HepG2 (cell line): ENCODE data around the gene PXK. TPM values are rescaled to one million over a fixed set of nuclear protein-coding genes. Genes with fewer than 3 reads are reported as not detected.

Experiments used
- CREB1 ChIP-seq, 2 experiments: fragments of 450-650 bp in 1 of 2; IDR thresholded peaks; 2 replicates each; pipeline ENCODE4 v1.6.1; 2016 to 2017; ENCODE audit warnings: control low read depth in 1 of 2, mild to moderate bottlenecking in 1 of 2, missing compliant biosample characterization in 1 of 2, missing genetic modification characterization in 1 of 2
- EED ChIP-seq: sonication (generic); formaldehyde crosslinking; IDR thresholded peaks from 2 replicates; pipeline ENCODE4 v1.5.0; 2020; ENCODE audit warnings: mild to moderate bottlenecking, missing genetic modification reagents
- GABPA ChIP-seq, 2 experiments: IDR thresholded peaks; 2 replicates each; pipeline ENCODE4 v1.6.1; 2011 to 2016; ENCODE audit warnings: low read depth in 2 of 2, low read length in 1 of 2, missing biosample characterization in 1 of 2, missing genetic modification characterization in 1 of 2
- LCORL ChIP-seq, 2 experiments: fragments of 450-650 bp in 1 of 2; sonication (generic) in 1 of 2; formaldehyde crosslinking in 1 of 2; IDR thresholded peaks; 2 replicates each; pipeline versions ENCODE4 v1.5.0 to v1.6.1; 2017 to 2020; ENCODE audit warnings: antibody characterized with exemption in 1 of 2, missing genetic modification reagents in 1 of 2
- POGZ ChIP-seq: sonication (generic); formaldehyde crosslinking; IDR thresholded peaks from 2 replicates; pipeline ENCODE4 v1.4.0; 2020; ENCODE audit warnings: mild to moderate bottlenecking, missing genetic modification reagents
- POLR2AphosphoS5 ChIP-seq: IDR thresholded peaks from 2 replicates; pipeline ENCODE4 v1.6.1; 2012; ENCODE audit warnings: low read depth, low read length
- SRSF4 ChIP-seq: fragments of 200-400 bp; formaldehyde crosslinking; IDR thresholded peaks from one replicate; pipeline ENCODE4 v1.6.1; 2018; ENCODE audit warnings: mild to moderate bottlenecking, low read depth, low read length, moderate library complexity; ENCODE audit not compliant: poor library complexity, severe bottlenecking
- ZBTB7A ChIP-seq: sonication (generic); formaldehyde crosslinking; IDR thresholded peaks from 2 replicates; pipeline ENCODE4 v1.8.0; 2022; ENCODE audit warnings: mild to moderate bottlenecking, missing genetic modification reagents
- polyA plus RNA-seq, 8 experiments: library from polyadenylated mRNA; depleted of rRNA in 3 of 8; stranded (reverse) in 7 of 8; unstranded in 1 of 8; fragments of >200 nt; fragmentation: Illumina TruSeq in 4 of 8; extraction: Trizol in 4 of 8; gene quantifications; 2 replicates each; pipeline versions ENCODE4 v1.2.1 to v1.2.3, GENCODE V29; 2011 to 2016; ENCODE audit warnings: low read depth in 4 of 8, missing spikeins in 1 of 8, mixed read lengths in 1 of 8; ENCODE audit not compliant: insufficient read depth in 1 of 8
- total RNA-seq, 5 experiments: library from RNA; depleted of rRNA; stranded (reverse); fragments of >200 nt; fragmentation: Illumina TruSeq; extraction: Trizol; gene quantifications; 2 replicates each; pipeline ENCODE4 v1.2.3, GENCODE V29; 2016; ENCODE audit warnings: low read depth in 1 of 5
- TF ChIP-seq, protein P1 (sequence below): sonication (generic); formaldehyde crosslinking; IDR thresholded peaks from 2 replicates; pipeline ENCODE4 v1.4.0; 2020; ENCODE audit warnings: mild to moderate bottlenecking, missing genetic modification reagents, borderline replicate concordance
- TF ChIP-seq, protein P2 (sequence below): sonication (generic); formaldehyde crosslinking; IDR thresholded peaks from 2 replicates; pipeline ENCODE4 v1.8.1; 2023; ENCODE audit warnings: mild to moderate bottlenecking, missing genetic modification reagents
- TF ChIP-seq, protein P3 (sequence below): sonication (generic); formaldehyde crosslinking; IDR thresholded peaks from 2 replicates; pipeline ENCODE4 v1.5.0; 2020; ENCODE audit warnings: mild to moderate bottlenecking, missing genetic modification reagents, moderate library complexity

The PXK gene
- total and polyA plus RNA-seq, 2 of the 13 experiments (the other 11 are each of a cell fraction or from before 2014, with no cell fraction given) = 6.4 to 18.6 TPM

DNA sequence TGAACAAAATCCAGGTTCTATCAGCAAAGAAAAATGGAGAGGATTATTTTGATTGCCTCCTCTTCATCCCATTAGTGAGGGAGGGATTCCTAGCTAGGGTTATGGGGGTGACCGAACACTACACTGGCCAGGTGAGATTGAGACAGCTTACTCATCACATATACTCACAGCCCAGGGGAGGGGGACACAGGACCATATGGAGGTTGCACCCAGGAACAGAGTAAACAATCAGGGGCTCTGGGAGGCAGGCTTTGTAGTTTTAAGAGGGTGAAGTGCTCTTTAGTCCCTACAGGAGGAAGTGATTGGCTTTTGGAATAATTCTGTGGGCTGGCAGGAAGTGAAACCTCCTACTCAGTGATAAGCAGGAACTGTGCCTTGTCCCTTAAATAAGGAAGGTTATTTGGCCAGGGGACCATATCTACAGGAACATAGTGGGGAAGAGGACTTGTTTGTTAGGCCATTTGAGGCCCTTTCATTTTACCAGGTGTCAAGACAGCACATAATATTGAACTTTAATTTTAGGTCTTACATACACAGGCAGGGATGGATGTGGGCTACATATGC lies 141.7 kb downstream of the PXK start (continued):
- TF ChIP-seq, protein P1, sequence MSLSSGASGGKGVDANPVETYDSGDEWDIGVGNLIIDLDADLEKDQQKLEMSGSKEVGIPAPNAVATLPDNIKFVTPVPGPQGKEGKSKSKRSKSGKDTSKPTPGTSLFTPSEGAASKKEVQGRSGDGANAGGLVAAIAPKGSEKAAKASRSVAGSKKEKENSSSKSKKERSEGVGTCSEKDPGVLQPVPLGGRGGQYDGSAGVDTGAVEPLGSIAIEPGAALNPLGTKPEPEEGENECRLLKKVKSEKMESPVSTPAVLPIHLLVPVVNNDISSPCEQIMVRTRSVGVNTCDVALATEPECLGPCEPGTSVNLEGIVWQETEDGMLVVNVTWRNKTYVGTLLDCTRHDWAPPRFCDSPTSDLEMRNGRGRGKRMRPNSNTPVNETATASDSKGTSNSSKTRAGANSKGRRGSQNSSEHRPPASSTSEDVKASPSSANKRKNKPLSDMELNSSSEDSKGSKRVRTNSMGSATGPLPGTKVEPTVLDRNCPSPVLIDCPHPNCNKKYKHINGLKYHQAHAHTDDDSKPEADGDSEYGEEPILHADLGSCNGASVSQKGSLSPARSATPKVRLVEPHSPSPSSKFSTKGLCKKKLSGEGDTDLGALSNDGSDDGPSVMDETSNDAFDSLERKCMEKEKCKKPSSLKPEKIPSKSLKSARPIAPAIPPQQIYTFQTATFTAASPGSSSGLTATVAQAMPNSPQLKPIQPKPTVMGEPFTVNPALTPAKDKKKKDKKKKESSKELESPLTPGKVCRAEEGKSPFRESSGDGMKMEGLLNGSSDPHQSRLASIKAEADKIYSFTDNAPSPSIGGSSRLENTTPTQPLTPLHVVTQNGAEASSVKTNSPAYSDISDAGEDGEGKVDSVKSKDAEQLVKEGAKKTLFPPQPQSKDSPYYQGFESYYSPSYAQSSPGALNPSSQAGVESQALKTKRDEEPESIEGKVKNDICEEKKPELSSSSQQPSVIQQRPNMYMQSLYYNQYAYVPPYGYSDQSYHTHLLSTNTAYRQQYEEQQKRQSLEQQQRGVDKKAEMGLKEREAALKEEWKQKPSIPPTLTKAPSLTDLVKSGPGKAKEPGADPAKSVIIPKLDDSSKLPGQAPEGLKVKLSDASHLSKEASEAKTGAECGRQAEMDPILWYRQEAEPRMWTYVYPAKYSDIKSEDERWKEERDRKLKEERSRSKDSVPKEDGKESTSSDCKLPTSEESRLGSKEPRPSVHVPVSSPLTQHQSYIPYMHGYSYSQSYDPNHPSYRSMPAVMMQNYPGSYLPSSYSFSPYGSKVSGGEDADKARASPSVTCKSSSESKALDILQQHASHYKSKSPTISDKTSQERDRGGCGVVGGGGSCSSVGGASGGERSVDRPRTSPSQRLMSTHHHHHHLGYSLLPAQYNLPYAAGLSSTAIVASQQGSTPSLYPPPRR (CRISPR knock-in tag) = peak; percentile 46; the same call in 1 of the 2 replicates
- TF ChIP-seq LCORL (IDR thresholded peaks at IDR 0.05) = no peak
- 0 out of 2 replicates have a peak, but pooled peaks have one; percentile 10 for TF ChIP-seq LCORL (CRISPR knock-in tag; IDR thresholded peaks at IDR 0.05)
- no peak for TF ChIP-seq POLR2AphosphoS5
- TF ChIP-seq, protein P2, sequence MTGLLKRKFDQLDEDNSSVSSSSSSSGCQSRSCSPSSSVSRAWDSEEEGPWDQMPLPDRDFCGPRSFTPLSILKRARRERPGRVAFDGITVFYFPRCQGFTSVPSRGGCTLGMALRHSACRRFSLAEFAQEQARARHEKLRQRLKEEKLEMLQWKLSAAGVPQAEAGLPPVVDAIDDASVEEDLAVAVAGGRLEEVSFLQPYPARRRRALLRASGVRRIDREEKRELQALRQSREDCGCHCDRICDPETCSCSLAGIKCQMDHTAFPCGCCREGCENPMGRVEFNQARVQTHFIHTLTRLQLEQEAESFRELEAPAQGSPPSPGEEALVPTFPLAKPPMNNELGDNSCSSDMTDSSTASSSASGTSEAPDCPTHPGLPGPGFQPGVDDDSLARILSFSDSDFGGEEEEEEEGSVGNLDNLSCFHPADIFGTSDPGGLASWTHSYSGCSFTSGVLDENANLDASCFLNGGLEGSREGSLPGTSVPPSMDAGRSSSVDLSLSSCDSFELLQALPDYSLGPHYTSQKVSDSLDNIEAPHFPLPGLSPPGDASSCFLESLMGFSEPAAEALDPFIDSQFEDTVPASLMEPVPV (CRISPR knock-in tag) = no peak
- TF ChIP-seq SRSF4 = no peak
- no peak for TF ChIP-seq EED
- 0 out of 2 replicates have a peak, but pooled peaks have one; percentile 3 for TF ChIP-seq POGZ (CRISPR knock-in tag)
- TF ChIP-seq CREB1 (IDR thresholded peaks at IDR 0.05) = no peak
- TF ChIP-seq CREB1 (CRISPR knock-in tag; IDR thresholded peaks at IDR 0.05) = 0 out of 2 replicates have a peak, but pooled peaks have one; percentile 44
- TF ChIP-seq, protein P3, sequence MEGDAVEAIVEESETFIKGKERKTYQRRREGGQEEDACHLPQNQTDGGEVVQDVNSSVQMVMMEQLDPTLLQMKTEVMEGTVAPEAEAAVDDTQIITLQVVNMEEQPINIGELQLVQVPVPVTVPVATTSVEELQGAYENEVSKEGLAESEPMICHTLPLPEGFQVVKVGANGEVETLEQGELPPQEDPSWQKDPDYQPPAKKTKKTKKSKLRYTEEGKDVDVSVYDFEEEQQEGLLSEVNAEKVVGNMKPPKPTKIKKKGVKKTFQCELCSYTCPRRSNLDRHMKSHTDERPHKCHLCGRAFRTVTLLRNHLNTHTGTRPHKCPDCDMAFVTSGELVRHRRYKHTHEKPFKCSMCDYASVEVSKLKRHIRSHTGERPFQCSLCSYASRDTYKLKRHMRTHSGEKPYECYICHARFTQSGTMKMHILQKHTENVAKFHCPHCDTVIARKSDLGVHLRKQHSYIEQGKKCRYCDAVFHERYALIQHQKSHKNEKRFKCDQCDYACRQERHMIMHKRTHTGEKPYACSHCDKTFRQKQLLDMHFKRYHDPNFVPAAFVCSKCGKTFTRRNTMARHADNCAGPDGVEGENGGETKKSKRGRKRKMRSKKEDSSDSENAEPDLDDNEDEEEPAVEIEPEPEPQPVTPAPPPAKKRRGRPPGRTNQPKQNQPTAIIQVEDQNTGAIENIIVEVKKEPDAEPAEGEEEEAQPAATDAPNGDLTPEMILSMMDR (CRISPR knock-in tag) = 0 out of 2 replicates have a peak, but pooled peaks have one; percentile 15
- TF ChIP-seq ZBTB7A = 0 out of 2 replicates have a peak, but pooled peaks have one; percentile 2
- TF ChIP-seq GABPA (IDR thresholded peaks at IDR 0.05; ENCODE audit: low read depth, low read length) = no peak
- peak; percentile 67 for TF ChIP-seq GABPA (CRISPR knock-in tag; IDR thresholded peaks at IDR 0.05; ENCODE audit: low read depth)
